ENCODE results near the gene IL17RB. TPM values are rescaled to one million over a fixed set of nuclear protein-coding genes. Genes with fewer than 3 reads are reported as not detected.

Gene IL17RB
- total RNA-seq (2014; rRNA removed; shearing (Covaris generic)) (not detected in 2 replicates), total RNA-seq (2022) (0.33 and 0.57 TPM in 2 replicates), Bru-seq, nascent RNA (percentile 18 among the genes with signal in this experiment), BruChase-seq, experiment 1, labeled RNA remaining after a 6-hour chase (percentile 20 among the genes with signal in this experiment), BruChase-seq, experiment 2, labeled RNA remaining after a 2-hour chase (percentile 19 among the genes with signal in this experiment)
- long read RNA-seq, partial matches to known transcripts, result 0 of 1 reads
- long read RNA-seq, other reads (novel, unspliced or antisense), result 1 of 1 reads

- Histone ChIP-seq H3K79me2 (ENCODE audit: insufficient read depth, low read depth, low read length) (no peaks in the 10 kb centered on the region), H3K4me2 (ENCODE audit: low read length) (peak within 1 kb of the TSS; percentile 60), H3K9me3 (ENCODE audit: low read length) (no peaks in the 10 kb centered on the region), H4K20me1 (ENCODE audit: insufficient read depth, low read length) (no peaks in the 10 kb centered on the region), H3K4me1 (ENCODE audit: insufficient read depth, low read length, poor library complexity, severe bottlenecking) (peaks cover 15% of the 10 kb centered on the region), H3K27ac (ENCODE audit: low read depth, low read length, poor library complexity, severe bottlenecking) (no peak within 1 kb of the TSS), H3K9me2 (ENCODE audit: insufficient read depth, low read length) (no peaks in the 10 kb centered on the region), H3K4me3 (ENCODE audit: low read depth, low read length, poor library complexity, severe bottlenecking) (peak within 1 kb of the TSS; percentile 54), H3K36me3 (ENCODE audit: insufficient read depth, low read length) (no peaks in the 10 kb centered on the region), H2AFZ (ENCODE audit: low read length) (no peak within 1 kb of the TSS; the same call in 1 of the 2 replicates)
- intact Hi-C loops (cut with micrococcal nuclease; ENCODE audit: unreplicated experiment), result no loop called here
- TF ChIP-seq CTCF (conservative IDR thresholded peaks at IDR 0.05; ENCODE audit: low read length), result no peak
- TF ChIP-seq EZH2phosphoT487 (IDR thresholded peaks at IDR 0.05; ENCODE audit: borderline replicate concordance, low read depth, low read length), result no peak
- DNase-seq (ENCODE audit: low spot score), result peak; percentile 12
- ChIA-PET CTCF (ENCODE audit: unreplicated experiment) (no interaction called here), POLR2A (interaction anchor here (0.6 to 1.4 kb wide), 5 partner anchors 7 to 58 kb away, joined by 3 read pairs; no protein-coding TSS in a partner anchor)
- BruUV-seq (replicated peaks), result no TSS peak
Observed at GRCh38 chr3:53846134-53846850, at the start of gene IL17RB, which contains the start of gene CHDH. IL17RB (plus strand) TSS chr3:53846568; CDS start chr3:53846589, 21 bp downstream. CHDH (minus strand) TSS chr3:53846419; CDS start chr3:53824008, 22,411 bp downstream.

GRCh38 chr3:53798144-53798543 is 48.2 kb upstream of the IL17RB start:
- intact Hi-C loops (cut with micrococcal nuclease; ENCODE audit: unreplicated experiment), result no loop called here
- Histone ChIP-seq H3K9me3 (ENCODE audit: low read length) (no peaks in the 10 kb centered on the region), H3K4me3 (ENCODE audit: low read depth, low read length, poor library complexity, severe bottlenecking) (no peak overlapping the region), H3K79me2 (ENCODE audit: insufficient read depth, low read depth, low read length) (no peaks in the 10 kb centered on the region), H3K4me1 (ENCODE audit: insufficient read depth, low read length, poor library complexity, severe bottlenecking) (no peaks in the 10 kb centered on the region), H3K9me2 (ENCODE audit: insufficient read depth, low read length) (no peaks in the 10 kb centered on the region), H3K36me3 (ENCODE audit: insufficient read depth, low read length) (no peaks in the 10 kb centered on the region), H3K4me2 (ENCODE audit: low read length) (no peak overlapping the region), H3K27ac (ENCODE audit: low read depth, low read length, poor library complexity, severe bottlenecking) (no peak overlapping the region), H2AFZ (ENCODE audit: low read length) (no peak overlapping the region), H4K20me1 (ENCODE audit: insufficient read depth, low read length) (no peaks in the 10 kb centered on the region)
- no TSS peak for BruUV-seq (replicated peaks)
- CTCF ChIA-PET (ENCODE audit: unreplicated experiment), result no interaction called here
- POLR2A ChIA-PET, result no interaction called here
- no peak for TF ChIP-seq EZH2phosphoT487 (IDR thresholded peaks at IDR 0.05; ENCODE audit: borderline replicate concordance, low read depth, low read length)
- no peak for TF ChIP-seq CTCF (conservative IDR thresholded peaks at IDR 0.05; ENCODE audit: low read length)
- no peak for DNase-seq (ENCODE audit: low spot score)

Data from OCI-LY7 (cell line).